LHCN-M2 (cell line): Measurements from ENCODE around the gene CAMTA2. TPM values are rescaled to one million over a fixed set of nuclear protein-coding genes. Genes with fewer than 3 reads are reported as not detected.
"Not testable (repeated sequence)": the region's sequence is repeated elsewhere in the genome, so short reads cannot be mapped to it uniquely, and the experiment has no call there.

ENCODE experiments used
- DNase-seq: peaks from one replicate; pipeline ENCODE4 v3.0.0-alpha.2; 2012; ENCODE audit warnings: low read depth
- polyA plus RNA-seq: library from polyadenylated mRNA; unstranded; fragments of >200 nt; gene quantifications from one replicate; pipeline ENCODE4 v1.2.1, GENCODE V29; 2012; ENCODE audit warnings: missing spikeins
- total RNA-seq: library from RNA; depleted of rRNA; stranded (reverse); fragments of >200 nt; gene quantifications from 2 replicates; pipeline ENCODE4 v1.2.3, GENCODE V29; 2014; rRNA removed

Gene CAMTA2, protein sequence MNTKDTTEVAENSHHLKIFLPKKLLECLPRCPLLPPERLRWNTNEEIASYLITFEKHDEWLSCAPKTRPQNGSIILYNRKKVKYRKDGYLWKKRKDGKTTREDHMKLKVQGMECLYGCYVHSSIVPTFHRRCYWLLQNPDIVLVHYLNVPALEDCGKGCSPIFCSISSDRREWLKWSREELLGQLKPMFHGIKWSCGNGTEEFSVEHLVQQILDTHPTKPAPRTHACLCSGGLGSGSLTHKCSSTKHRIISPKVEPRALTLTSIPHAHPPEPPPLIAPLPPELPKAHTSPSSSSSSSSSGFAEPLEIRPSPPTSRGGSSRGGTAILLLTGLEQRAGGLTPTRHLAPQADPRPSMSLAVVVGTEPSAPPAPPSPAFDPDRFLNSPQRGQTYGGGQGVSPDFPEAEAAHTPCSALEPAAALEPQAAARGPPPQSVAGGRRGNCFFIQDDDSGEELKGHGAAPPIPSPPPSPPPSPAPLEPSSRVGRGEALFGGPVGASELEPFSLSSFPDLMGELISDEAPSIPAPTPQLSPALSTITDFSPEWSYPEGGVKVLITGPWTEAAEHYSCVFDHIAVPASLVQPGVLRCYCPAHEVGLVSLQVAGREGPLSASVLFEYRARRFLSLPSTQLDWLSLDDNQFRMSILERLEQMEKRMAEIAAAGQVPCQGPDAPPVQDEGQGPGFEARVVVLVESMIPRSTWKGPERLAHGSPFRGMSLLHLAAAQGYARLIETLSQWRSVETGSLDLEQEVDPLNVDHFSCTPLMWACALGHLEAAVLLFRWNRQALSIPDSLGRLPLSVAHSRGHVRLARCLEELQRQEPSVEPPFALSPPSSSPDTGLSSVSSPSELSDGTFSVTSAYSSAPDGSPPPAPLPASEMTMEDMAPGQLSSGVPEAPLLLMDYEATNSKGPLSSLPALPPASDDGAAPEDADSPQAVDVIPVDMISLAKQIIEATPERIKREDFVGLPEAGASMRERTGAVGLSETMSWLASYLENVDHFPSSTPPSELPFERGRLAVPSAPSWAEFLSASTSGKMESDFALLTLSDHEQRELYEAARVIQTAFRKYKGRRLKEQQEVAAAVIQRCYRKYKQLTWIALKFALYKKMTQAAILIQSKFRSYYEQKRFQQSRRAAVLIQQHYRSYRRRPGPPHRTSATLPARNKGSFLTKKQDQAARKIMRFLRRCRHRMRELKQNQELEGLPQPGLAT
- 12.4 and 13.2 TPM in 2 replicates for total RNA-seq
- 27.2 TPM for polyA plus RNA-seq

DNA sequence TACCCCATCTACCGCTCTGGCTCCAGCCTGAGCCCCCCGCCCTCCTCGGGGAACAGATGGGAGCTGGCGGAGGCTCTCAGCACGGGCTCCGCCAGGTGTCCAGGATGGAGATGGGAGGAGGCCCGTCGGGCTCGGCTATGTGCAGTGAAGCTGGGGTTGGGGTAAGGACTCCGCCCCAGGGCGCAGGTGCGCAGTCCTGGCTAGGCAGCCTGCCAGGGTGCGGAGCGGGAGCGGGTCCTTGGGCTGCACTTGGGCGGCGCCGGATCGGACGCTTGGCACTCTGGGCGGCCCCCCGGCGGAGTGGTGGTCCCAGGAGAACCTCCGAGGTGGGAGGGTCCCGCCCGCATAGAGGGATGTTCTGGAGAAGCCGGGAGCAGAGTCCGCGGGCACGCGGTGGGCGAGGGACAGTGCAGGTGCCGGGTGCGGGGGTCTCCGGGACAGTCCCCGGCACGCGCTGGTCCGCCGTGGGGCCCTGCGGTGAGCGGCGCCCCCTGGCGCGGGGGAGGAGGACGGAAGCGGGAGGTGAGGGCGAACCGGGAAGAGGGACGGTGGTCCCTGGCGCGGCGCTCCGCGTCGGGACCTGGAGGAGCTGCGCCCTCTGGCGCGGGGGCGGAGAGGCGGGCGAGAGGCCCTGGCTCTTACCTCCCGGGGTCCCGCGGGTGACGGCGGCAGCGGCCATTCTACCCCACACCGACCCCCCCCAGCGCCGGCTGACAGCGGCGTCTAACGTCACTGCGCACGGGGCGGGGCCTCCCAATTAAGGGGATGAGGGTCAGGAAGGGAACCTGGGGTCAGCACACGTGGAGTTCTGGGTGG, at the start of gene CAMTA2:
Gene CAMTA2 (minus strand): TSS at position 725 of the 816 bp plus-strand sequence. CDS start 1,453 bp downstream, outside the sequence.
- DNase-seq, result peak; percentile 66

DNA sequence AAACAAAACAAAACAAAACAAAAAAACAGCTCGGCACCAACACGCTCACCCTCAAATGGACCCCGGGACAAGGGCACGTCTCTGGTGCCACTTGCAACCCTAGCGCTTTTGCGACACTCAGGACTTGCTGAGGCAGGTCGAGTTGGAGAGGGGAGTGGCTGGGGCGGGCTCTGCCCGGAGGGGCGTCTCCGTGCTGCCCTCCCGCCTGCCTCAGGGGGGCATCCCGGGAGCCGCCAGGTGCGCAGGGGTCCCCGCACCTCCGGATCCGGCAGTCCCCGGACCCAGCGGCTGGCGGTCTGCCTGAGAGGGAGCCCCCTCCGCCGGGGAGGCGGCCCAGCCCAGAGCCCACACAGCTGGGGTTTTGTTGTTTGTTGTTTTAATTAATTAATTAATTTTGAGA, 47.8 kb upstream of the CAMTA2 start, which contains the start of gene SLC52A1:
Gene SLC52A1 (minus strand): TSS at position 112 of the 400 bp plus-strand sequence. CDS start 820 bp downstream, outside the sequence.
- DNase-seq, result no peak

DNA sequence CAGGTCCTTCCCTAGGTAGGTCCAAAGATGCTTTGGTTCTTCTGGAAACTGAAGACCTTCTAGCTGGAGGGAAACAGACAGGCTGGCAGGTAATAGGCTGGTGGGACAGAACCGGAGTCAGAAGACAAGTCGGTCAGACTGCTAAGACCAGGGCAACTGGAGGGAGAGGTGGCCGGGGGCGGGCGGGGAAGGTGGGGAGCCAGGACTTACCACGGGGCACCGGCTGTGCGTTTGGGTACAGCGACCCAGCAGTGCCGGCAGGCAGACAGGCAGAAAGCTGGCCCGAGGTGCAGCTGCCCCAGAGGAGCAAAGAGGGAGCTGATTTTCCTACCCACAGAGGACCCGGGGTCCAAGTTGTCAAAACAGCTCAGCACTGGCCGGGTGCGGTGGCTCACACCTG, 47.2 kb upstream of the CAMTA2 start:
- no peak for DNase-seq

DNA sequence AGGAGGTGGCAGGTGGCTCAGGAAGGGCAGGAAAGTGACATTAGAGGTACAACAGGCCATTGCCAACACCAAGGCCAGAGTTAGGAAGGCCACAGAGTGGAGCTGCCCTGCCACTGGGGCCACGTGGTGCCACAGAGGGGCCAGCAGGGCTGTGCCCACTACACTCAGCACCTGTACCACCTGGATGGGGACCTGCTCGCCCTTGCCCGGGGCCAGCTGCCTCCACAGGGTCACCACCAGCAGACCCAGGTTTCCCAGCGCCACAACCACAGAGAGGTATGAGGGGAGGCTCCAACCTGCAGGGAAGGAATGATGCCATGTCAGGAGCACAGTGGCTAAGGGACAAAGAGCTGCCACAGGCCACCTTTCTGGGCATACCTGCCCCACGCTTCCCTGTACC, 46.6 kb upstream of the CAMTA2 start:
- DNase-seq, result no peak

DNA sequence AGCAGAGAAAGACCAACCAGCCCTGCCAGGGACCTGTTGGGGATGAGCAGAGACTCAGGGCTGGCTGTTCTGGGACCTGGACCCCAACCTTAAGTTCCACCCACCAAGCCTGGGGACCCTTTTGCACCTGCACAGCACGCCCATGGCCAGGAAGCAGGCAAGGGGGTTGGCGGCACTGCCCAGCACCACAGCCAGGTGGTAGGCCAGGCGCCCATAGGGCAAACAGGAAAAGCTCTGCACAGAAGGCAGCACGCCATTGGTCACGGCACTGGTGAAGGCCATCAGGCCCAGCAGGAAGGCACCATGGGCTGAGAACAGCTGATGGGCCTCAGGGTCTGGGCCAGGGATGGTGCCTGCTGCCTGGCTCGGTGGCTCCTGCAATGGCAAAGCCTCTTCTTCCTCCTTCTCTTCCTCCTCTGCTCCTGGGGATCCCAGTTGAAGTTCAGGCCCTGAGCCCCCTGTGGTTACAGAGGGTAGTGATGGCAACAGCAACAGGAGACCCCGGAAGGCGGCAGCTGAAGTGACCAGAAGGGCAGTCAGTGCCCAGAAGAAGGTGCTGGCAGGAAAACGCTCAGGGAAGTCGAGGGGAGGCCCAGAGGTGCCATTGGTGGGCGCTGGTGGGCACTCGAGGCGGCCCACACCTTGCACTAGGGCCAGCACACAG, 46.0 kb upstream of the CAMTA2 start:
- DNase-seq, result no peak

DNA sequence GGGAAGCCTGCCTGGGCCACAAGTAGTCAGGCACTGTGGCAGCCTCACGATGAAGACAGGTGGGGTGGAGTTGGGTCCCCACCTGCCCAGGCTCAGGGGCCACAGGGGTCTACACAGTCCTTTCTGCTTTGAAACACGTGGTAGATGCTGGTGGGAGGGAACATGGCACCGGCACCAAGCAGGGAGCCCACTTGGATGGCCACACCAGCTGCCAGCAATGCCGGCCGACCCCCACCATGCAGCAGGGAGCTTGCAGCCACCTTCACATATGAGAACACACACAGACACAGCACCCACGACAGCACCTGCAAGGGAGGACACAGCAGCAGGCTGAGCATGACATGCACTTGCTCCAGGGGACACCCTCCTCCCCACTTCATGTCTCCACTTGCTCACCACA, 45.4 kb upstream of the CAMTA2 start:
- no peak for DNase-seq

DNA sequence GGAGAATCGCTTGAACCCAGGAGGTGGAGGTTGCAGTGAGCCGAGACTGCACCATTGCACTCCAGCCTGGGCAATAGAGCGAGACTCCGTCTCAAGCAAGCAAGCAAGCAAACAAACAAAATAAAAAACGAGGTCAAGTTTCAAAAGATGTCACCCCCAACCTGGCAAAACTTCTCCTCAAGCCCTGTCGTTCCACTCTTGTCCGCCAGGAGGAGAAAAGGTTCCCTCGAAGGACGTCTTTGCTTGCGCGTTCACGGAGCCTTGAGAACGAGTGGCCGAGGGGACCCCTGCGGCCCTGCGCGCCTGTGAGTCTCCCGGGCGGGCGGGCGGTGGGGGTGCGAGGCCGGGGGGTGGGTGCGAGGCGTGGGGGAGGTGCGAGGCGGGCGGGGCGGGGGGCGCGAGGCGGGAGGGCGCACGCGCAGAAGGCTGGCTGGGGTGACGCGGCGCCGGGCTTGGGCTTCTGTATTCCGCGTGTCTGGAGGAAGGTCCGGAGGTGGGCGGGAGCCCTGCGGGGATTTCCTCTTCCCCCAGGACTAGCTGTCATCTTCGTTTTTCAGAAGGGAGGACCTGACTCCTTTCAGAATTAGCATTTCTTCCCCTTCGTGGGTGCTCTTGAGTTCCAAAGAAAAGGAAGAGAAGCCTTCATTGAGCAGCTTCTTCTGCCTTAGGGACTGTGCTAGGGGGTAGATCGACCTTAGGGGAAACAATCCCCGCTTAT, 44.0 kb upstream of the CAMTA2 start:
- DNase-seq, result peak; percentile 72

DNA sequence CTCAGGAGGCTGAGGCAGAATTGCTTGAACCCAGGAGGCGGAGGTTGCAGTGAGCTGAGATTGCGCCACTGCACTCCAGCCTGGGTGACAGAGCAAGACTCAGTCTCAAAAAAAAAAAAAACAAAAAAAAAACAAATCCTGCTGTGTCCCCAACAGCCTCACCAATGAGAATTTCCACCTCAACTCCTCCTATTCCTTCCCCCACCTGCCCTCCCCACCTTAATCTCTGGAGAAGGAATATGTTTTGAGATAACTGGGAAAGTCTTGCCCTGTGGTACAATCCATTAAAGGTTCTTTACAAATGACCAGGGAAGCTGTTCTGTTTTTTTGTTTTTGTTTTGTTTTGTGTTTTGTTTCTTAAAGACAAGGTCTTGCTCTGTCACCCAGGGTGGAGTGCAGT, 42.7 kb upstream of the CAMTA2 start:
- not testable (repeated sequence) for DNase-seq

DNA sequence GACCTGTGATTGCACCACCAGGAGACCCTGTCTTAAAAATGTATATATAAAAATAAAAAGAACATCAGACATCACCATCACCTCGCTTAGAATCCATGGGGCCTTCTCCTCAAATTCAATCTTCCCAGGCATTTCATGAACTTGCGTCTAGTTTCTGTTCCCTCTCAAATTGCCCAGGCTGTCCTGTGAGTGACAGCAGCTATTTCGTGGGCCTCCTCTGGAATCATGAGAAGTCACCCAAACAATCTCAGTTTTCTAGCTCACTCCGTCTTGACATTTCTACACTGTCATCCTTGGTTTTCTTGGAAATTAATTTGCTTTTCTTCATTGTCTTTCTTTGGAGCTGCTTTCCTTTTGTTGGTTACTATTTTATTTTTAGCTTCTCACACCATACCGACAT, 40.4 kb upstream of the CAMTA2 start:
- no peak for DNase-seq

DNA sequence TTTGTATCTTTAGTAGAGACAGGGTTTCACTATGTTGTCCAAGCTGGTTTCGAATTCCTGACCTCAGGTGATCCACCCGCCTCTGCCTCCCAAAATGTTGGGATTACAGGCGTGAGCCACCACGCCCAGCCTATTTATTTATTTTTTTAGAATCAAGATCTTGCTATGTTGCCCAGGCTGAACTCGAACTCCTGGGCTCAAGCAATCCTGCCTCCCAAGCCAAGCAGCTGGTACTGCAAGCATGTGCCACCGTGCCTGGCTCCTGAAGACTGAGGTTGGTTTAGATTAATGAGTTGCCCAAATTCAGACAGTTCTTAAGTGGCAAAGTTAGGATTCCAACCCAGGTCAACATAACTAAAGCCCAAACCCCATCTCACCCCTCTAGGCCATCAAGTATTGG, 39.8 kb upstream of the CAMTA2 start:
- DNase-seq, result no peak

DNA sequence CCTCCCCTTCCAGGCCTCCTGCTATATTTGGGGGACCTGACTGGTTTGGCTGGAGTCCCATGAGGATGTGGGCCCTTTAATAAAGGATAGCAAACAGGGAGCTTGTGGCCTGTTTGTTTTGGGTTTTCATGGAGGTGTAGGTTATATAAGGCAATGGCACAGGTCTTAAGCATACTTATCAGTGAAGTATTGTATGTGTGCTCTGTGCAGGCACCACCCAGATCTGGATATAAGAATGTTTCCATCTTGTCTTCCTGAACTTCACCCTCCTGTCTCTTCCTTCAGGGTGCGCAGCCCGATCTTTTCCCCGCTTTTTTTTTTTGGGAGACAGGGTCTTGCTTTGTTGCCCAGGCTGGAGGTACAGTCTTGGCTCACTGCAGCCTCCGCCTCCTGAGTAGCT, 37.1 kb upstream of the CAMTA2 start:
- no peak for DNase-seq

DNA sequence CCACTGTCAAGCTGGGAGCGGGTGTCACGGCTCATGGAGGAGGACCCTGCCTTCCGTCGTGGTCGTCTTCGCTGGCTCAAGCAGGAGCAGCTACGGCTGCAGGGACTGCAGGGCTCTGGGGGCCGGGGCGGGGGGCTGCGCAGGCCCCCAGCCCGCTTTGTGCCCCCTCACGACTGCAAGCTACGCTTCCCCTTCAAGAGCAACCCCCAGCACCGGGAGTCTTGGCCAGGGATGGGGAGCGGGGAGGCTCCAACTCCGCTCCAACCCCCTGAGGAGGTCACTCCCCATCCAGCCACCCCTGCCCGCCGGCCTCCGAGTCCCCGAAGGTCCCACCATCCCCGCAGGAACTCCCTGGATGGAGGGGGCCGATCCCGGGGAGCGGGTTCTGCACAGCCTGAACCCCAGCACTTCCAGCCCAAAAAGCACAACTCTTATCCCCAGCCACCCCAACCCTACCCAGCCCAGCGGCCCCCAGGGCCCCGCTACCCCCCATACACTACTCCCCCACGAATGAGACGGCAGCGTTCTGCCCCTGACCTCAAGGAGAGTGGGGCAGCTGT, 36.2 kb upstream of the CAMTA2 start:
- no peak for DNase-seq

DNA sequence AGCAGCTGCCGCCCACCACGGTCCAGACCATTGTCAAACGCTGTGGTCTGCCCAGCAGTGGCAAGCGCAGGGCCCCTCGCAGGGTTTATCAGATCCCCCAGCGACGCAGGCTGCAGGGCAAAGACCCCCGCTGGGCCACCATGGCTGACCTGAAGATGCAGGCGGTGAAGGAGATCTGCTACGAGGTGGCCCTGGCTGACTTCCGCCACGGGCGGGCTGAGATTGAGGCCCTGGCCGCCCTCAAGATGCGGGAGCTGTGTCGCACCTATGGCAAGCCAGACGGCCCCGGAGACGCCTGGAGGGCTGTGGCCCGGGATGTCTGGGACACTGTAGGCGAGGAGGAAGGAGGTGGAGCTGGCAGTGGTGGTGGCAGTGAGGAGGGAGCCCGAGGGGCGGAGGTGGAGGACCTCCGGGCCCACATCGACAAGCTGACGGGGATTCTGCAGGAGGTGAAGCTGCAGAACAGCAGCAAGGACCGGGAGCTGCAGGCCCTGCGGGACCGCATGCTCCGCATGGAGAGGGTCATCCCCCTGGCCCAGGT, 34.8 kb upstream of the CAMTA2 start:
- no peak for DNase-seq

DNA sequence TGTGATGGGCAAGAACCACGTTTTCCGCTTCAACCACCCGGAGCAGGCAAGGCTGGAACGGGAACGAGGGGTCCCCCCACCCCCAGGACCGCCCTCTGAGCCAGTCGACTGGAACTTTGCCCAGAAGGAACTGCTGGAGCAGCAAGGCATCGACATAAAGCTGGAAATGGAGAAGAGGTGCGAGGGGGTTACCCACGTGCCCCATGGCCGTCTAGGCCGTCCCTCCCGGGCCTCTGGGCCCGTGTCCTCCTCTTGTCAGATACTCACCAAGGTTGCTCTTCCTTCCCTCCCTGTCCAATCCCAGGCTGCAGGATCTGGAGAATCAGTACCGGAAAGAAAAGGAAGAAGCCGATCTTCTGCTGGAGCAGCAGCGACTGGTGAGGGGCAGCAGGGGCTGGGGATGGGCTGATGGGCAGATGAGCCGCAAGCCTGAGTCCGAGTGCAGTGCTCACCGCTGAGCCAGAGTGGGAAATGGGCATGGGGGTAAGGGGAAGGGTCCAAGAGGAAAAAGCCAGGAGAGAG, 33.1 kb upstream of the CAMTA2 start:
- no peak for DNase-seq

DNA sequence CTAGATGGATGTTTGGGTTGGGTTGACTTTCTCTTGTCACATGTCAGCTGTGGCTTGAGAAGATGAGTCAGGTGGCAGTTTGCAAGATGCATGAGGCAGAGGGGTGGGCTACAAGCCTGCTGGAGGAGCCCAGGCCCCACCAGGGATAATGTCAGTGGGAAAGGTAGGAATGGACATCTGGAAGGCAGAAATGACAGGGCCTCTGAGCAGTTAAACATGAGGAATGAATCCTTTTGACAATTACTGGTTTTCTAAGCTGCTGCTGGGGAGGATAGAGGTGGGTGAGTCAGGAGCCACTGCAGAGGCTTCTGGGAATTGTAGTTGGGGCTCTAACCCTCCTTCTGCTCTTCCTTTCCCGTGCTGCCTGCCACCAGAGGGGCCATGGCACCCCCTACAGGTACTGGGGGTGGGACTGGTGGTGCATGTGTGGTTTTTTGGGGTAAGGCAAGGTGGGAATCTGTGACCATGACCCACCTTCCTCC, 32.0 kb upstream of the CAMTA2 start:
- DNase-seq, result peak; percentile 27

DNA sequence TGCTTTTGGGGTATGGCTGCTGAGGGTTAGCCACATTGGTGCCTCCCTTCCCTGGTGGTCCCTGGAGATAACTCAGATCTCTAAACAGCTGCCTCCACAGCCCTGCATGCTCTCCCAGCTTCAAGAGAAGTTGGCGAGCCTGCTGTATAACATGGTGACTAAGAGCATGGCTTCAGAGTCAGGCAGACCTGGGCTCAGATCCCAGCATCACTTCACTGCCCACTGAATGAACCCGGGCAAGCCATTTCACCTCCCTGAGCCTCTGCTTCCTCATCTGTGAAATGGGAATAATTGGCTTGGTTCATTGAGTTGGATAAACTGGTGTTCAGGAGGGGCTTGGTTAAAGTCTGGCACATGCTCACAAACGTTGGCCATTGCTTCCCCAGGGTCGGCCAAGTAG, 26.9 kb upstream of the CAMTA2 start:
- DNase-seq, result no peak

DNA sequence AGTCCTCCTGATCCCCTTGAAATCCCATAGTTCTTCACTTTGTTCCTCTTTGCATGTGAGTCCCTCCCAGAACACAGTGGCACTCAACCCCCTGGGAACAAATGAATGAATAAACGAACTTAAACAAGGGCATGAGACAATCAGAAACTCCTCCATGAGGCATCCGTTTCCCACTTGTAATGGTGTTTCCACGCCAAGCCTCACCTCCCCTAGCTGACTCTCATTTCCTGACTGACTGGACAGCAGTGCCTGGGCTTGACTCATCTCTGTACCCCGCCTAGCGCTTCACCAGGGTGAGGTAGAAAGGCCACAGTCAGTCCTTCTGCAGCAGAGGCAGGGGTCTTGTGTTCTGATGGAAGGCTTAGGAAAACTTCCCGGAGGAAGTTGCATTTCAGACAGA, 24.5 kb upstream of the CAMTA2 start:
- DNase-seq, result peak; percentile 31

DNA sequence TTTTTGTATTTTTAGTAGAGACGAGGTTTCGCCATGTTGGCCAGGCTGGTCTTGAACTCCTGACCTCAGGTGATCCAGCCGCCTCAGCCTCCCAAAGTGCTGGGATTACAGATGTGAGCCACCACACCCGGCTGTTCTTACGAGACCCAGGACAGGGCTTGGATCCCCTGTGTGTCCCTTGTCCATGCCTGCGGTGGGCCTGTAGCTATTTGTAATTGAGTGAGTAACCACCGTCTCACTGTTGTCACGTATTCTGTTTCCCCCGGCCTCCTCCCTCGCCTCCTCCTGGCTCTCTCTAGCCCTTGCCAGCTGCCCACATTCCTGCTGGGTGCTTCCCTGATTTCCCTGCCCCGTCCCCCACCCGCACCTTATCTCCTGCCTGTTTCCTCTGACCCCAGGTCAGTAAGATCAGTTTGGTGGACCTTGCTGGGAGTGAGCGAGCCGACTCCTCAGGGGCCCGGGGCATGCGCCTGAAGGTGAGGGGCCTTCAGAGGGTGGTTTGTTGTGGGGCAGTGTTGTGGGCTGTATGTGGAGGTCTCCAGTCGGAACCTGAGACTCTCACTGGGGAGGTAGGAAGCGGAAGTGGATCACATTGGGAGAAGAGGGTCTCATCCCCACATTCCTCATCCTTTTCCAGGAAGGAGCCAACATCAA, 15.9 kb upstream of the CAMTA2 start:
- DNase-seq, result no peak
